ENCODE measurements around the gene TMEM37. TPM values are rescaled to one million over a fixed set of nuclear protein-coding genes. Genes with fewer than 3 reads are reported as not detected.

The TMEM37 gene
- total and polyA plus RNA-seq, 2 of the 8 experiments (the other 6 are each of a cell fraction or from before 2014, with no cell fraction given): 11.0 to 16.2 TPM

- H2AFZ ChIP-seq (ENCODE audit: low read length): no peak overlapping the region
- TF ChIP-seq SP4 (IDR thresholded peaks at IDR 0.05; ENCODE audit: low read length) (no peak), SP1 (IDR thresholded peaks at IDR 0.05; ENCODE audit: low read depth, low read length) (no peak), USF2 (IDR thresholded peaks at IDR 0.05; ENCODE audit: low read length) (no peak), MAX (IDR thresholded peaks at IDR 0.05) (no peak), CBX5 (IDR thresholded peaks at IDR 0.05; ENCODE audit: low read depth, low read length) (no peak), JUND (IDR thresholded peaks at IDR 0.05; ENCODE audit: low read length) (no peak), POLR2A (IDR thresholded peaks at IDR 0.05; ENCODE audit: control extremely low read depth in 1 of 2, low read depth in 2 of 2, low read length in 2 of 2) (no peak), BCL11A (IDR thresholded peaks at IDR 0.05; ENCODE audit: low read depth in 2 of 2, low read length in 2 of 2) (no peak), RXRA (IDR thresholded peaks at IDR 0.05; ENCODE audit: insufficient read depth, low read depth, low read length) (no peak), HDAC6 (IDR thresholded peaks at IDR 0.05; ENCODE audit: low read depth, low read length) (no peak), EP300 (IDR thresholded peaks at IDR 0.05; ENCODE audit: borderline replicate concordance in 1 of 2, low read depth in 2 of 2, low read length in 2 of 2) (no peak)
Observed at GRCh38 chr2:119482481-119483394, 51.1 kb downstream of the TMEM37 start.

More at GRCh38 chr2:119482481-119483394, 51.1 kb downstream of the TMEM37 start:
- ChIA-PET POLR2A (ENCODE audit: partially characterized antibody) (no interaction called here), CTCF (ENCODE audit: partially characterized antibody) (interaction anchor here (0.8 to 16.2 kb wide), 9 partner anchors 9 to 471 kb away, joined by 3 to 411 read pairs (median 3); no protein-coding TSS in a partner anchor)
- FAIRE-seq: no peak
- Histone ChIP-seq H3K56ac (replicated peaks; ENCODE audit: insufficient read length, low read depth, low read length) (peak overlapping the region; percentile 27), H3K4me2 (ENCODE audit: insufficient read depth in 1 of 2, low read depth in 2 of 2, low read length in 2 of 2) (no peak overlapping the region), H2BK5ac (ENCODE audit: low read depth, low read length) (no peak overlapping the region), H4K8ac (ENCODE audit: extremely low read depth, insufficient read depth, low read length) (no peak overlapping the region; the same call in 1 of the 2 replicates), H4K91ac (replicated peaks; ENCODE audit: insufficient read length, low read length) (peak overlapping the region; percentile 26), H2AK5ac (ENCODE audit: low read depth, low read length) (no peak overlapping the region), H2BK120ac (replicated peaks; ENCODE audit: low read depth, low read length) (no peak overlapping the region), H3K79me2 (ENCODE audit: control insufficient read depth in 1 of 2, insufficient read depth in 2 of 2, low read length in 2 of 2) (no peaks in the 10 kb centered on the region), H2BK15ac (ENCODE audit: low read length) (no peak overlapping the region), H3K27me3 (replicated peaks in 1 of 4; ENCODE audit: control insufficient read depth in 3 of 4, extremely low read depth in 1 of 4, insufficient read depth in 3 of 4, low read length in 3 of 4) (no peaks in the 10 kb centered on the region; a peak in 1 of 7 replicates), H3K79me1 (ENCODE audit: low read depth, low read length) (no peaks in the 10 kb centered on the region), H2BK20ac (ENCODE audit: low read length) (no peak overlapping the region), H3K23me2 (ENCODE audit: low read depth, low read length) (no peaks in the 10 kb centered on the region), H3K18ac (ENCODE audit: extremely low read depth, low read length) (no peak overlapping the region; the same call in 1 of the 2 replicates), H3K23ac (ENCODE audit: insufficient read length) (no peak overlapping the region), H3K27ac (ENCODE audit: low read depth, low read length) (no peak overlapping the region), H3K9me3 (ENCODE audit: insufficient read depth in 2 of 2, low read depth in 1 of 2, low read length in 1 of 2) (no peaks in the 10 kb centered on the region), H2BK12ac (ENCODE audit: low read depth, low read length) (0 out of 2 replicates have a peak overlapping the region, but pooled peaks have one; percentile 50), H3K36me3 (ENCODE audit: control insufficient read depth in 2 of 4, insufficient read depth in 4 of 4, low read length in 3 of 4) (no peaks in the 10 kb centered on the region), H3K4me1 (replicated peaks in 1 of 4; ENCODE audit: control insufficient read depth in 3 of 4, insufficient read depth in 4 of 4, low read length in 3 of 4) (peaks cover 0 to 7% (median 1%) of the 10 kb centered on the region in 4 experiments; a peak in 4 of 7 replicates), H4K20me1 (replicated peaks in 1 of 2; ENCODE audit: control insufficient read depth in 1 of 2, insufficient read depth in 2 of 2, low read length in 2 of 2) (no peaks in the 10 kb centered on the region), H4K5ac (ENCODE audit: insufficient read length, low read depth, low read length) (no peak overlapping the region), H3K14ac (ENCODE audit: insufficient read length) (no peak overlapping the region), H3K9ac (replicated peaks in 1 of 4; ENCODE audit: extremely low read depth in 1 of 4, low read depth in 3 of 4, low read length in 3 of 4) (no peak overlapping the region), H3K4ac (replicated peaks; ENCODE audit: insufficient read length, low read depth, low read length) (no peak overlapping the region), H3K4me3 (ENCODE audit: extremely low read depth in 1 of 4, insufficient read depth in 2 of 4, low read depth in 3 of 4, low read length in 4 of 4) (no peak overlapping the region)
- DNase-seq (ENCODE audit: low read depth in 1 of 2, low spot score in 2 of 2): peak in 1 of 2 experiments; percentile 46
- WGBS, 2 experiments (ENCODE audit: extremely low coverage in 1 of 2, insufficient coverage in 1 of 2, insufficient read length in 1 of 2, insufficient replicate concordance in 2 of 2, low coverage in 1 of 2, low lambda C conversion rate in 2 of 2, missing lambda C conversion rate in 1 of 2): 85% methylated on average over 20 of the region's 20 CpGs; no CpG with 5 or more reads in 1 of the 2 experiments
